CD8-positive, alpha-beta memory T cell (primary cell): ENCODE data around the gene NFKB2. TPM values are rescaled to one million over a fixed set of nuclear protein-coding genes. Genes with fewer than 3 reads are reported as not detected.

Source experiments
- CTCF ChIA-PET: fragments of 350-600 bp; sonication (Branson Sonifier 250); formaldehyde crosslinking; loops from one replicate; lab custom pipeline; 2021; ENCODE audit warnings: antibody characterized with exemption; lab: Charles Lee
- POLR2A ChIA-PET: fragments of 350-600 bp; sonication (Branson Sonifier 250); formaldehyde crosslinking; loops from one replicate; lab custom pipeline; 2021; ENCODE audit warnings: antibody characterized with exemption; lab: Charles Lee
- DNase-seq, 5 donors: peaks; one replicate each; pipeline versions ENCODE4 v3.0.0 to v3.0.0-alpha.2; 2020 to 2022; ENCODE audit warnings: mixed read lengths in 1 of 5
- H3K27ac ChIP-seq: one replicate; pipeline ENCODE4 v1.7.0; 2013; ENCODE audit warnings: low read depth, mild to moderate bottlenecking, low read length, moderate library complexity
- H3K27me3 ChIP-seq: 2 replicates; pipeline ENCODE4 v1.7.0; 2013; ENCODE audit warnings: low read length, mild to moderate bottlenecking; ENCODE audit not compliant: insufficient read depth, poor library complexity, severe bottlenecking
- H3K36me3 ChIP-seq: 2 replicates; pipeline ENCODE4 v1.7.0; 2013; ENCODE audit warnings: mild to moderate bottlenecking, low read length, moderate library complexity; ENCODE audit not compliant: insufficient read depth
- H3K4me1 ChIP-seq: 2 replicates; pipeline ENCODE4 v1.7.0; 2013; ENCODE audit warnings: mild to moderate bottlenecking, low read length, moderate library complexity; ENCODE audit not compliant: insufficient read depth
- H3K4me3 ChIP-seq: 2 replicates; pipeline ENCODE4 v1.7.0; 2013; ENCODE audit warnings: mild to moderate bottlenecking, low read length
- H3K9me3 ChIP-seq: 2 replicates; pipeline ENCODE4 v1.7.0; 2013; ENCODE audit warnings: mild to moderate bottlenecking, low read length
- H3K27ac Mint-ChIP-seq, 8 donors: one replicate each; pipeline ENCODE4 v1.8.0; 2020 to 2021; ENCODE audit warnings: mixed read lengths in 8 of 8, mild to moderate bottlenecking in 6 of 8, inconsistent platforms in 3 of 8, moderate library complexity in 3 of 8
- H3K27me3 Mint-ChIP-seq, 2 donors: one replicate each; pipeline ENCODE4 v1.8.0; 2020 to 2021; ENCODE audit warnings: mixed read lengths in 2 of 2, mild to moderate bottlenecking in 1 of 2, moderate library complexity in 1 of 2
- H3K36me3 Mint-ChIP-seq, 3 donors: one replicate each; pipeline ENCODE4 v1.8.0; 2020 to 2021; ENCODE audit warnings: mixed read lengths in 3 of 3, inconsistent platforms in 1 of 3, mild to moderate bottlenecking in 1 of 3
- H3K4me1 Mint-ChIP-seq, 3 donors: one replicate each; pipeline ENCODE4 v1.8.0; 2020 to 2021; ENCODE audit warnings: mixed read lengths in 3 of 3, inconsistent platforms in 1 of 3, mild to moderate bottlenecking in 1 of 3
- H3K4me3 Mint-ChIP-seq, 7 donors: one replicate each; pipeline ENCODE4 v1.8.0; 2020 to 2021; ENCODE audit warnings: mixed read lengths in 7 of 7, mild to moderate bottlenecking in 6 of 7, moderate library complexity in 4 of 7, inconsistent platforms in 2 of 7
- H3K9me3 Mint-ChIP-seq, 5 donors: one replicate each; pipeline ENCODE4 v1.8.0; 2020 to 2022; ENCODE audit warnings: mixed read lengths in 5 of 5, mild to moderate bottlenecking in 3 of 5, moderate library complexity in 2 of 5, inconsistent platforms in 1 of 5
- polyA plus RNA-seq: library from polyadenylated mRNA; unstranded; fragments of 300-500 nt; fragmentation: Illumina TruSeq; gene quantifications from one replicate; pipeline ENCODE4 v1.2.3, GENCODE V29; 2021
- total RNA-seq, 2 experiments: library from RNA; stranded (reverse); gene quantifications; one replicate each; pipeline ENCODE4 v1.2.3, GENCODE V29; 2021

NFKB2 gene
- total and polyA plus RNA-seq, 3 experiments from 2014 or later, result 14.0 to 324 (median 323) TPM

GRCh38 chr10:102434394-102435132 is 39.1 kb downstream of the NFKB2 start:
- Histone ChIP-seq H3K4me1 (peaks cover 50% of the 10 kb centered on the region), H3K27ac (peak overlapping the region; percentile 60), H3K27me3 (no peaks in the 10 kb centered on the region), H3K36me3 (no peaks in the 10 kb centered on the region), H3K4me3 (peak overlapping the region; percentile 49), H3K9me3 (no peaks in the 10 kb centered on the region)
- Mint-ChIP-seq H3K27me3 (peaks cover 0 to 10% of the 10 kb centered on the region in 2 donors), H3K4me1 (peaks cover 34 to 57% (median 50%) of the 10 kb centered on the region in 3 donors), H3K36me3 (peaks cover 0 to 5% (median 0%) of the 10 kb centered on the region in 3 donors), H3K9me3 (no peaks in the 10 kb centered on the region), H3K4me3 (peak overlapping the region; percentile 30 to 85 (median 76)), H3K27ac (peak overlapping the region; percentile 38 to 97 (median 82))
- DNase-seq, result no peak
- ChIA-PET CTCF (interaction anchor here (1.0 to 4.8 kb wide), 5 partner anchors 14 to 204 kb away, joined by 3 to 20 read pairs (median 4); partner anchors contain the start of genes FBXL15 and NFKB2), POLR2A (interaction anchor here (0.6 to 3.2 kb wide), 3 partner anchors 13 to 68 kb away, joined by 3 to 45 read pairs (median 4); partner anchors contain the start of gene FBXL15)

GRCh38 chr10:102435133-102435497 is 39.6 kb downstream of the NFKB2 start:
- peak overlapping the region; percentile 49 for H3K4me3 ChIP-seq
- CTCF ChIA-PET, result interaction anchor here (0.9 to 4.8 kb wide), 6 partner anchors 9 to 266 kb away, joined by 3 to 20 read pairs (median 4); partner anchors contain the start of genes FBXL15 and NFKB2
- peaks cover 34 to 57% (median 50%) of the 10 kb centered on the region in 3 donors for H3K4me1 Mint-ChIP-seq

GRCh38 chr10:102435529-102436233 is 40.2 kb downstream of the NFKB2 start:
- peak overlapping the region; percentile 73 for H3K4me3 ChIP-seq
- H3K9me3 Mint-ChIP-seq, result no peaks in the 10 kb centered on the region
- H3K36me3 ChIP-seq, result no peaks in the 10 kb centered on the region
- peaks cover 0 to 5% (median 0%) of the 10 kb centered on the region in 3 donors for H3K36me3 Mint-ChIP-seq
- CTCF ChIA-PET, result interaction anchor here (0.6 to 4.8 kb wide), 7 partner anchors 10 to 266 kb away, joined by 3 to 20 read pairs (median 3); partner anchors contain the start of genes FBXL15 and NFKB2
- H3K27me3 ChIP-seq, result no peaks in the 10 kb centered on the region
- peaks cover 0 to 10% of the 10 kb centered on the region in 2 donors for H3K27me3 Mint-ChIP-seq
- peaks cover 50% of the 10 kb centered on the region for H3K4me1 ChIP-seq
- peak overlapping the region; percentile 72 to 97 (median 85) for H3K27ac Mint-ChIP-seq
- POLR2A ChIA-PET, result interaction anchor here (0.5 to 1.5 kb wide), 2 partner anchors 15 to 37 kb away, joined by 4 to 5 read pairs; partner anchors contain the start of gene C10orf95
- no peaks in the 10 kb centered on the region for H3K9me3 ChIP-seq
- peak in 1 of 5 donors; percentile 34 for DNase-seq
- H3K4me1 Mint-ChIP-seq, result peaks cover 34 to 54% (median 50%) of the 10 kb centered on the region in 3 donors
- H3K4me3 Mint-ChIP-seq, result peak overlapping the region; percentile 73 to 88 (median 80)
- peak overlapping the region; percentile 60 for H3K27ac ChIP-seq

More at GRCh38 chr10:102435133-102435497, 39.6 kb downstream of the NFKB2 start:
- H3K36me3 ChIP-seq, result no peaks in the 10 kb centered on the region
- Mint-ChIP-seq H3K27me3 (peaks cover 0 to 10% of the 10 kb centered on the region in 2 donors), H3K36me3 (peaks cover 0 to 5% (median 0%) of the 10 kb centered on the region in 3 donors), H3K4me3 (peak overlapping the region; percentile 73 to 88 (median 80)), H3K9me3 (no peaks in the 10 kb centered on the region), H3K27ac (peak overlapping the region; percentile 72 to 97 (median 82))
- POLR2A ChIA-PET, result interaction anchor here (0.5 to 1.5 kb wide), 3 partner anchors 16 to 36 kb away, joined by 4 to 5 read pairs (median 4); partner anchors contain the start of gene C10orf95
- no peaks in the 10 kb centered on the region for H3K9me3 ChIP-seq
- H3K27me3 ChIP-seq, result no peaks in the 10 kb centered on the region
- H3K4me1 ChIP-seq, result peaks cover 50% of the 10 kb centered on the region
- DNase-seq, result no peak
- peak overlapping the region; percentile 60 for H3K27ac ChIP-seq

GRCh38 chr10:102436312-102436711 is 40.8 kb downstream of the NFKB2 start:
- peaks cover 34 to 54% (median 50%) of the 10 kb centered on the region in 3 donors for H3K4me1 Mint-ChIP-seq

GRCh38 chr10:102437515-102437914 is 42.0 kb downstream of the NFKB2 start:
- Mint-ChIP-seq H3K27me3 (peaks cover 0 to 9% of the 10 kb centered on the region in 2 donors), H3K27ac (peak overlapping the region in 1 of 8 donors; percentile 61)

More at GRCh38 chr10:102436312-102436711, 40.8 kb downstream of the NFKB2 start:
- POLR2A ChIA-PET, result interaction anchor here (1.3 to 1.5 kb wide), 2 partner anchors 13 to 15 kb away, joined by 4 to 5 read pairs; partner anchors contain the start of gene C10orf95
- peak overlapping the region; percentile 73 for H3K4me3 ChIP-seq
- H3K4me1 ChIP-seq, result peaks cover 50% of the 10 kb centered on the region
- no peaks in the 10 kb centered on the region for H3K9me3 ChIP-seq
- Mint-ChIP-seq H3K4me3 (peak overlapping the region; percentile 73 to 88 (median 80)), H3K27ac (peak overlapping the region in 7 of 8 donors; percentile 71 to 97 (median 79)), H3K36me3 (peaks cover 0 to 5% (median 0%) of the 10 kb centered on the region in 3 donors), H3K9me3 (no peaks in the 10 kb centered on the region), H3K27me3 (peaks cover 0 to 10% of the 10 kb centered on the region in 2 donors)
- H3K27ac ChIP-seq, result peak overlapping the region; percentile 59
- H3K36me3 ChIP-seq, result no peaks in the 10 kb centered on the region
- DNase-seq, result no peak
- CTCF ChIA-PET, result interaction anchor here (0.6 to 4.8 kb wide), 4 partner anchors 12 to 42 kb away, joined by 3 to 20 read pairs (median 8); partner anchors contain the start of genes FBXL15 and NFKB2
- no peaks in the 10 kb centered on the region for H3K27me3 ChIP-seq

GRCh38 chr10:102438374-102438773 is 42.9 kb downstream of the NFKB2 start:
- ChIA-PET POLR2A (interaction anchor here (0.7 kb wide), 1 partner anchor 84 kb away, joined by 10 read pairs; no protein-coding TSS in a partner anchor), CTCF (interaction anchor here (1.1 to 2.8 kb wide), 3 partner anchors 10 to 39 kb away, joined by 3 to 13 read pairs (median 3); partner anchors contain the start of gene FBXL15)
- Mint-ChIP-seq H3K36me3 (no peaks in the 10 kb centered on the region), H3K9me3 (no peaks in the 10 kb centered on the region), H3K27ac (peak overlapping the region in 2 of 8 donors; percentile 21 to 50), H3K27me3 (peaks cover 0 to 8% of the 10 kb centered on the region in 2 donors), H3K4me1 (peaks cover 22 to 39% (median 37%) of the 10 kb centered on the region in 3 donors), H3K4me3 (no peak overlapping the region)
- Histone ChIP-seq H3K4me1 (peaks cover 35% of the 10 kb centered on the region), H3K9me3 (no peaks in the 10 kb centered on the region), H3K27me3 (no peaks in the 10 kb centered on the region), H3K4me3 (no peak overlapping the region), H3K27ac (no peak overlapping the region), H3K36me3 (no peaks in the 10 kb centered on the region)
- no peak for DNase-seq

More at GRCh38 chr10:102437515-102437914, 42.0 kb downstream of the NFKB2 start:
- no peak for DNase-seq
- Histone ChIP-seq H3K27ac (no peak overlapping the region), H3K4me3 (no peak overlapping the region), H3K4me1 (peaks cover 42% of the 10 kb centered on the region), H3K9me3 (no peaks in the 10 kb centered on the region), H3K27me3 (no peaks in the 10 kb centered on the region), H3K36me3 (no peaks in the 10 kb centered on the region)
- H3K36me3 Mint-ChIP-seq, result peaks cover 0 to under 1% (median 0%) of the 10 kb centered on the region in 3 donors
- peaks cover 24 to 45% (median 42%) of the 10 kb centered on the region in 3 donors for H3K4me1 Mint-ChIP-seq
- CTCF ChIA-PET, result interaction anchor here (1.1 to 2.8 kb wide), 2 partner anchors 16 to 39 kb away, joined by 3 to 13 read pairs; partner anchors contain the start of gene FBXL15
- peak overlapping the region in 5 of 7 donors; percentile 4 to 74 (median 36) for H3K4me3 Mint-ChIP-seq
- POLR2A ChIA-PET, result interaction anchor here (1.3 kb wide), 1 partner anchor 12 kb away, joined by 4 read pairs; no protein-coding TSS in a partner anchor
- H3K9me3 Mint-ChIP-seq, result no peaks in the 10 kb centered on the region

GRCh38 chr10:102444851-102445250 is 49.3 kb downstream of the NFKB2 start:
- peaks cover 6% of the 10 kb centered on the region for H3K4me1 ChIP-seq
- Mint-ChIP-seq H3K27ac (no peak overlapping the region), H3K9me3 (no peaks in the 10 kb centered on the region), H3K4me1 (peaks cover 7 to 10% (median 9%) of the 10 kb centered on the region in 3 donors), H3K4me3 (no peak overlapping the region), H3K36me3 (peaks cover 0 to 2% (median 0%) of the 10 kb centered on the region in 3 donors), H3K27me3 (peaks cover 0 to 2% of the 10 kb centered on the region in 2 donors)
- H3K36me3 ChIP-seq, result no peaks in the 10 kb centered on the region
- POLR2A ChIA-PET, result no interaction called here
- CTCF ChIA-PET, result no interaction called here
- no peak overlapping the region for H3K27ac ChIP-seq
- no peak overlapping the region for H3K4me3 ChIP-seq
- no peaks in the 10 kb centered on the region for H3K9me3 ChIP-seq
- H3K27me3 ChIP-seq, result no peaks in the 10 kb centered on the region
- DNase-seq, result no peak
